ENCODE measurements around the gene KRTAP12-2.
"Not testable (repeated sequence)": the region's sequence is repeated elsewhere in the genome, so short reads cannot be mapped to it uniquely, and the experiment has no call there.

Gene KRTAP12-2

GRCh38 chr21:44697811-44698734 is 31.3 kb upstream of the KRTAP12-2 start:
- H3K14ac ChIP-seq (ENCODE audit: low read length in 2 of 2) = peak overlapping the region in 1 of 2 experiments; percentile 31
- H3K9me3 ChIP-seq (ENCODE audit: control insufficient read depth, low read length) = peaks cover 10% of the 10 kb centered on the region
- WGBS = 30% methylated on average over 35 of the region's 35 CpGs
- no peak overlapping the region for H4K8ac ChIP-seq (ENCODE audit: low read length)
- H3K23ac ChIP-seq (ENCODE audit: low read length in 2 of 2) = peak overlapping the region in 1 of 2 experiments; percentile 64
- H2BK120ac ChIP-seq (ENCODE audit: low read depth, low read length) = no peak overlapping the region
- no peak overlapping the region for H2BK5ac ChIP-seq (ENCODE audit: low read depth, low read length, poor library complexity, severe bottlenecking)
- H3K4me2 ChIP-seq (ENCODE audit: low read length, poor library complexity, severe bottlenecking) = no peak overlapping the region
- H3K4me3 ChIP-seq (ENCODE audit: insufficient read depth in 1 of 2, low read depth in 1 of 2, low read length in 2 of 2) = no peak overlapping the region
- H2BK12ac ChIP-seq (ENCODE audit: low read length in 2 of 2) = no peak overlapping the region
- H2AK5ac ChIP-seq (ENCODE audit: low read length, severe bottlenecking) = no peak overlapping the region
- H3K9ac ChIP-seq (ENCODE audit: low read length) = no peak overlapping the region
- H3K27me3 ChIP-seq (ENCODE audit: control insufficient read depth in 1 of 2, insufficient read depth in 1 of 2, low read length in 2 of 2) = peaks cover 67 to 75% of the 10 kb centered on the region in 2 experiments
- H3K4me1 ChIP-seq (ENCODE audit: control insufficient read depth, insufficient read depth, low read depth, low read length) = peaks cover 12% of the 10 kb centered on the region
- DNase-seq = no peak
- H4K91ac ChIP-seq (ENCODE audit: low read length) = no peak overlapping the region
- H3K27ac ChIP-seq (ENCODE audit: low read length, poor library complexity, severe bottlenecking) = no peak overlapping the region
- no peak overlapping the region for H3K4ac ChIP-seq (ENCODE audit: low read depth in 1 of 2, low read length in 2 of 2)
- H2BK15ac ChIP-seq (ENCODE audit: low read depth, poor library complexity, severe bottlenecking) = no peak overlapping the region
- no peak overlapping the region for H3K18ac ChIP-seq (ENCODE audit: low read depth in 1 of 2, low read length in 2 of 2)
- peak overlapping the region; percentile 19 for H2AFZ ChIP-seq (ENCODE audit: low read depth, low read length)
- H3K36me3 ChIP-seq (ENCODE audit: control insufficient read depth in 1 of 2, insufficient read depth in 2 of 2, low read depth in 1 of 2, low read length in 2 of 2) = no peaks in the 10 kb centered on the region
- H3K79me1 ChIP-seq (replicated peaks; ENCODE audit: low read length, poor library complexity, severe bottlenecking) = no peaks in the 10 kb centered on the region

GRCh38 chr21:44697172-44697810 is 30.6 kb upstream of the KRTAP12-2 start, which contains the start of gene KRTAP10-12:
Gene KRTAP10-12 (plus strand): TSS chr21:44697172. CDS start chr21:44697202, 30 bp downstream.
- not testable (repeated sequence) for H3K9ac ChIP-seq (ENCODE audit: low read length); H3K27ac ChIP-seq (ENCODE audit: low read length, poor library complexity, severe bottlenecking); H2BK15ac ChIP-seq (ENCODE audit: low read depth, poor library complexity, severe bottlenecking); H3K79me1 ChIP-seq (replicated peaks; ENCODE audit: low read length, poor library complexity, severe bottlenecking); H3K18ac ChIP-seq (ENCODE audit: low read depth in 1 of 2, low read length in 2 of 2); H2BK12ac ChIP-seq (ENCODE audit: low read length in 2 of 2); H3K4ac ChIP-seq (ENCODE audit: low read depth in 1 of 2, low read length in 2 of 2); H2BK5ac ChIP-seq (ENCODE audit: low read depth, low read length, poor library complexity, severe bottlenecking); H3K4me2 ChIP-seq (ENCODE audit: low read length, poor library complexity, severe bottlenecking); H4K8ac ChIP-seq (ENCODE audit: low read length); H2BK120ac ChIP-seq (ENCODE audit: low read depth, low read length); H2AK5ac ChIP-seq (ENCODE audit: low read length, severe bottlenecking); H3K36me3 ChIP-seq (ENCODE audit: control insufficient read depth in 1 of 2, insufficient read depth in 2 of 2, low read depth in 1 of 2, low read length in 2 of 2); H3K4me3 ChIP-seq (ENCODE audit: insufficient read depth in 1 of 2, low read depth in 1 of 2, low read length in 2 of 2); H4K91ac ChIP-seq (ENCODE audit: low read length); DNase-seq
- peaks cover 18% of the 10 kb centered on the region for H3K9me3 ChIP-seq (ENCODE audit: control insufficient read depth, low read length)
- peaks cover 12% of the 10 kb centered on the region for H3K4me1 ChIP-seq (ENCODE audit: control insufficient read depth, insufficient read depth, low read depth, low read length)
- peak within 1 kb of the TSS; percentile 19 for H2AFZ ChIP-seq (ENCODE audit: low read depth, low read length)
- H3K14ac ChIP-seq (ENCODE audit: low read length in 2 of 2) = peak within 1 kb of the TSS in 1 of 2 experiments; percentile 31
- peaks cover 60 to 67% of the 10 kb centered on the region in 2 experiments for H3K27me3 ChIP-seq (ENCODE audit: control insufficient read depth in 1 of 2, insufficient read depth in 1 of 2, low read length in 2 of 2)
- peak within 1 kb of the TSS in 1 of 2 experiments; percentile 64 for H3K23ac ChIP-seq (ENCODE audit: low read length in 2 of 2)
- 35% methylated on average over 17 of the region's 21 CpGs for WGBS

- no peak overlapping the region for H2AFZ ChIP-seq (ENCODE audit: low read depth, low read length)
- 59% methylated on average over 8 of the region's 10 CpGs for WGBS
Measured at GRCh38 chr21:44696572-44696971, 29.8 kb upstream of the KRTAP12-2 start.

GRCh38 chr21:44695641-44696040 is 28.9 kb upstream of the KRTAP12-2 start:
- Histone ChIP-seq H3K4me3 (ENCODE audit: insufficient read depth in 1 of 2, low read depth in 1 of 2, low read length in 2 of 2) (no peak overlapping the region), H3K79me1 (replicated peaks; ENCODE audit: low read length, poor library complexity, severe bottlenecking) (no peaks in the 10 kb centered on the region), H2BK120ac (ENCODE audit: low read depth, low read length) (no peak overlapping the region), H2AFZ (ENCODE audit: low read depth, low read length) (no peak overlapping the region), H2AK5ac (ENCODE audit: low read length, severe bottlenecking) (no peak overlapping the region), H3K9ac (ENCODE audit: low read length) (no peak overlapping the region), H2BK12ac (ENCODE audit: low read length in 2 of 2) (no peak overlapping the region), H3K36me3 (ENCODE audit: control insufficient read depth in 1 of 2, insufficient read depth in 2 of 2, low read depth in 1 of 2, low read length in 2 of 2) (no peaks in the 10 kb centered on the region), H3K27ac (ENCODE audit: low read length, poor library complexity, severe bottlenecking) (no peak overlapping the region), H3K4me1 (ENCODE audit: control insufficient read depth, insufficient read depth, low read depth, low read length) (peaks cover 12% of the 10 kb centered on the region), H3K23ac (ENCODE audit: low read length in 2 of 2) (no peak overlapping the region), H3K18ac (ENCODE audit: low read depth in 1 of 2, low read length in 2 of 2) (no peak overlapping the region), H3K4ac (ENCODE audit: low read depth in 1 of 2, low read length in 2 of 2) (no peak overlapping the region), H4K91ac (ENCODE audit: low read length) (no peak overlapping the region), H3K27me3 (ENCODE audit: control insufficient read depth in 1 of 2, insufficient read depth in 1 of 2, low read length in 2 of 2) (peaks cover 43 to 55% of the 10 kb centered on the region in 2 experiments), H3K14ac (ENCODE audit: low read length in 2 of 2) (no peak overlapping the region), H3K9me3 (ENCODE audit: control insufficient read depth, low read length) (peaks cover 22% of the 10 kb centered on the region), H4K8ac (ENCODE audit: low read length) (no peak overlapping the region), H2BK15ac (ENCODE audit: low read depth, poor library complexity, severe bottlenecking) (no peak overlapping the region), H3K4me2 (ENCODE audit: low read length, poor library complexity, severe bottlenecking) (no peak overlapping the region), H2BK5ac (ENCODE audit: low read depth, low read length, poor library complexity, severe bottlenecking) (no peak overlapping the region)
- WGBS = 69% methylated on average over 8 of the region's 8 CpGs
- DNase-seq = no peak

More at GRCh38 chr21:44696572-44696971, 29.8 kb upstream of the KRTAP12-2 start:
- Histone ChIP-seq H2BK5ac (ENCODE audit: low read depth, low read length, poor library complexity, severe bottlenecking) (no peak overlapping the region), H3K9ac (ENCODE audit: low read length) (no peak overlapping the region), H3K23ac (ENCODE audit: low read length in 2 of 2) (no peak overlapping the region), H3K4me1 (ENCODE audit: control insufficient read depth, insufficient read depth, low read depth, low read length) (peaks cover 12% of the 10 kb centered on the region), H4K8ac (ENCODE audit: low read length) (no peak overlapping the region), H3K36me3 (ENCODE audit: control insufficient read depth in 1 of 2, insufficient read depth in 2 of 2, low read depth in 1 of 2, low read length in 2 of 2) (no peaks in the 10 kb centered on the region), H3K27ac (ENCODE audit: low read length, poor library complexity, severe bottlenecking) (no peak overlapping the region), H3K14ac (ENCODE audit: low read length in 2 of 2) (no peak overlapping the region), H2AK5ac (ENCODE audit: low read length, severe bottlenecking) (no peak overlapping the region), H3K4me3 (ENCODE audit: insufficient read depth in 1 of 2, low read depth in 1 of 2, low read length in 2 of 2) (no peak overlapping the region), H3K27me3 (ENCODE audit: control insufficient read depth in 1 of 2, insufficient read depth in 1 of 2, low read length in 2 of 2) (peaks cover 52 to 60% of the 10 kb centered on the region in 2 experiments), H2BK12ac (ENCODE audit: low read length in 2 of 2) (no peak overlapping the region), H2BK15ac (ENCODE audit: low read depth, poor library complexity, severe bottlenecking) (no peak overlapping the region), H3K18ac (ENCODE audit: low read depth in 1 of 2, low read length in 2 of 2) (no peak overlapping the region), H4K91ac (ENCODE audit: low read length) (no peak overlapping the region), H3K9me3 (ENCODE audit: control insufficient read depth, low read length) (peaks cover 18% of the 10 kb centered on the region), H3K79me1 (replicated peaks; ENCODE audit: low read length, poor library complexity, severe bottlenecking) (no peaks in the 10 kb centered on the region), H3K4ac (ENCODE audit: low read depth in 1 of 2, low read length in 2 of 2) (no peak overlapping the region), H2BK120ac (ENCODE audit: low read depth, low read length) (no peak overlapping the region), H3K4me2 (ENCODE audit: low read length, poor library complexity, severe bottlenecking) (no peak overlapping the region)
- no peak for DNase-seq
